Femur (tissue), 1 donor: ENCODE measurements around the gene XRCC2.

ENCODE experiments used
- DNase-seq: peaks from one replicate; pipeline ENCODE4 v3.0.0-alpha.2; 2017

Gene XRCC2

GRCh38 chr7:152608656-152609055 lies 67.3 kb downstream of the XRCC2 start:
- DNase-seq, result no peak

GRCh38 chr7:152608208-152608607 lies 67.7 kb downstream of the XRCC2 start:
- no peak for DNase-seq

- no peak for DNase-seq
Measured at GRCh38 chr7:152607007-152607406, 68.9 kb downstream of the XRCC2 start.

- DNase-seq, result no peak
Measured at GRCh38 chr7:152602962-152603361, 73.0 kb downstream of the XRCC2 start.

GRCh38 chr7:152601305-152601798 lies 74.6 kb downstream of the XRCC2 start:
- no peak for DNase-seq

- DNase-seq, result no peak
Measured at GRCh38 chr7:152600266-152600665, 75.7 kb downstream of the XRCC2 start.

- no peak for DNase-seq
Measured at GRCh38 chr7:152597507-152597906, 78.4 kb downstream of the XRCC2 start.

GRCh38 chr7:152596824-152597223 lies 79.1 kb downstream of the XRCC2 start:
- no peak for DNase-seq
